GM12873 (cell line): Measurements from ENCODE around the gene ZNF511.

Source experiments
- TF ChIP-seq, protein P1 (sequence below): IDR thresholded peaks from 2 replicates; pipeline ENCODE4 v1.5.1; 2012; ENCODE audit warnings: low read depth, mild to moderate bottlenecking, moderate library complexity, low read length, control low read depth; ENCODE audit not compliant: insufficient read depth; ENCODE audit errors: missing control alignments

The ZNF511 gene

DNA sequence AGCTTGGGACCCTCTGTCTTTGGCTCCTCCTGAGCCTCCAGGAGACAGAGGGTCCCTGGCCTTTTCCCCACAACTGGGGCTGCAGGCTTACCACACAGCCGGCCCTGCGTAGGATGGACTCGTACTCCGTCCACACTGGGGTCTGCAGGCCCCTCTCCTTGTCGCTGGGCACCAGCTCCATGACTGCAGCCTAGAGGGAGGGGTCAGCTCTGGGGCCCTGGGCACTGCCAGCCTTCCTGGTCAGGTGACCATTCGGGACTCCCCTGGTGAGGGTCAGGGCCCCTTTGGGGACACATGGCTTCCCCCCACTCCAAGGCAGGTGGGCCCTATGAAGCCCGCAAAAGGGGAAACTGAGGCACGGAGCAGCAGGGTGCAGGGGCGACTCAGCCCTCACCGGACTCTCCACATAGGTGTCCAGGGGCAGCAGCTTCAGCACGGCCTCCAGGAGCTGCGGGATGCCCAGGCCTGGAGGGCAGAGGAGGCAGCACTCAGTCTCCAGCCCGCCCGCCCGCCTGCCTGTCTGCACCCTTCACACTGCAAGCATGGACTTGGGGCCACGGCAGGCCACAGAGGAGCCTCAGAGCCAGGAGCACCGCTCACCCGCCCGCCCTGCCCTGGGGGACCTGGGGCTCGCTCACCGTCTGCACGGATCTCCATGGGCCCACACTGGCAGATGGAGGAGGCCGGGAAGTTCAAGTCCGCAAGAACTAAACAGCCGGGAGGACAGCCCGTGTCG, 48.0 kb downstream of the ZNF511 start:
- TF ChIP-seq, protein P1, sequence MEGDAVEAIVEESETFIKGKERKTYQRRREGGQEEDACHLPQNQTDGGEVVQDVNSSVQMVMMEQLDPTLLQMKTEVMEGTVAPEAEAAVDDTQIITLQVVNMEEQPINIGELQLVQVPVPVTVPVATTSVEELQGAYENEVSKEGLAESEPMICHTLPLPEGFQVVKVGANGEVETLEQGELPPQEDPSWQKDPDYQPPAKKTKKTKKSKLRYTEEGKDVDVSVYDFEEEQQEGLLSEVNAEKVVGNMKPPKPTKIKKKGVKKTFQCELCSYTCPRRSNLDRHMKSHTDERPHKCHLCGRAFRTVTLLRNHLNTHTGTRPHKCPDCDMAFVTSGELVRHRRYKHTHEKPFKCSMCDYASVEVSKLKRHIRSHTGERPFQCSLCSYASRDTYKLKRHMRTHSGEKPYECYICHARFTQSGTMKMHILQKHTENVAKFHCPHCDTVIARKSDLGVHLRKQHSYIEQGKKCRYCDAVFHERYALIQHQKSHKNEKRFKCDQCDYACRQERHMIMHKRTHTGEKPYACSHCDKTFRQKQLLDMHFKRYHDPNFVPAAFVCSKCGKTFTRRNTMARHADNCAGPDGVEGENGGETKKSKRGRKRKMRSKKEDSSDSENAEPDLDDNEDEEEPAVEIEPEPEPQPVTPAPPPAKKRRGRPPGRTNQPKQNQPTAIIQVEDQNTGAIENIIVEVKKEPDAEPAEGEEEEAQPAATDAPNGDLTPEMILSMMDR: no peak

DNA sequence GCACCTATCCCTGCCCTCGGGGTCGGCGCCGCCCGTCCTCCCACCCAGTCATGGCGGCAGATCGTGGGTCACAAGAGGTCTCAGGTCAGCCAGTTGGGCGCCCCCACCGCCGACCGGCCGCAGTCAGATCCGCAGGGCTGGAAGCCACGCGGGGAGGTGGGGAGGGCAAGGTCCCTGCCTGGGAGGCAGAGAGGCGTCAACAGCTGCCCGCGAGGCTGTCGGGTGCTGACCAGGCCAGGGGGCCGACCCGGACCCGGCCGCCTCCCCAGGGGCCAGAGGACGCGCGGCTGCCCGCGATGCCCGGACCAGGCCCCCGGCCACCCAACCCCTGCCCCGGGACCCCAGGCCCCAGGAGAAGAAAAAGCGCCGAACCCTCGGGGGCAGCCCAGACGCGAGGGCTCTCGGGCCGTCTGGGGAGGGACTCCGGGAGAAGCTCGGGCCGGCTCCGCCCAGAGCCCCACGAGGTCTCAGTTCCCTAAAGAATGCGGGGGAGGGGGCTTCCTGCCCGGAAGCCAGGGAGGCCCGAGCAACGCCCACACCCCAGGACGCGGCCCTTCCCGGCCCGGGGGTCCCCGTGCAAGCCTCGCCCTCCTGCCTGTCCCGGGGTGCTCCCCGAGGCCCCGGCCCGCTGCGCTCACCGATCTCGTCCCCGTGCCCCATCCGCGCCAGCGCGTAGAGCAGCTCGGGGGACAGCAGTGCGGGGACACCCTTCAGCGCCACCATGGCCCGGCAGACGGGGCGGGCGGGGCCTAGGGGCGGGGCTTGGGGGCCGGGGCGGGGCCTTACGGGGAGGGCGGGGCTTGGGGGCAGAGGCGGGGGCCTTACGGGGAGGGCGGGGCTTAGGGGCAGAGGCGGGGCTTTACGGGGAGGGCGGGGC, 48.8 kb downstream of the ZNF511 start, which contains the start of gene FUOM:
Gene FUOM (minus strand): TSS at position 735 of the 877 bp plus-strand sequence. CDS start 12 bp downstream, at position 723.
- TF ChIP-seq, protein P1: peak; percentile 21

DNA sequence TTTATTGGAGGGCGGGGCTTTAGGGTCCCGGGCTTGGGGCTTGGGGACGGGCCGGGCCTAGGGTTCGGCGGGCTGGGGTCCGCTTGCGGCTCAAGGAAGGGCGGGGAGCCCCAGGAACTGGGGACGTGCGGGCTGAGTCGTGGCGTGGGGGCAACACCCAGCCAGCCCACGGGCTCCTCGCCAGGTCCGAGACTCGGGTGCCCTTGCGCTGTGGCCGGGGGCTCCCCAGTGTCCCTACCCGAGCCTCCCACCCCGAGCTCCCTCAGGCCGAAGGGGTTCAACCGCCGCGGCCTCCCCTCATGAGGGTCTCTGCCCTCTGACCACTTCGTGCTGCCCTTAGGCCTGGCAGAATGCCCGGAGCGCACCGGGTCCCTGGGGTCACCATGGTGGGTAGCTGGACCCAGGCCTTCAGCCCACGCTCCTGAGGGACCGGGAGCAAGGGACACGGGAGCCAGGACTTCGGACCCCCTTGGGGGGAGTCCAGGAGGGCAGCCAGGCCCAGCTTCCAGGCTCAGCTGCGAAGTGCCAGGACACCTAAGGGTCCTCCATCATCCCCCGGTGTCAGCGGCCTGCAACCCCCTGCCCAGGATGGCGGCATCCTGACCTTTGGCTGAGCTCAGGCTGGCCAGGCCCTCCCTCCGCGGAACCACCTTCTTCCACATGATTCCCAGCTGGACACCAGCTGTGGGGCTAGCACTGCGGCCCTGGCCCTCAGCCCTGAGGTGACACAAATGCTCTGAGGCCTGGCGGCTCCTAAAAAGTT, 49.6 kb downstream of the ZNF511 start:
- TF ChIP-seq, protein P1: no peak

DNA sequence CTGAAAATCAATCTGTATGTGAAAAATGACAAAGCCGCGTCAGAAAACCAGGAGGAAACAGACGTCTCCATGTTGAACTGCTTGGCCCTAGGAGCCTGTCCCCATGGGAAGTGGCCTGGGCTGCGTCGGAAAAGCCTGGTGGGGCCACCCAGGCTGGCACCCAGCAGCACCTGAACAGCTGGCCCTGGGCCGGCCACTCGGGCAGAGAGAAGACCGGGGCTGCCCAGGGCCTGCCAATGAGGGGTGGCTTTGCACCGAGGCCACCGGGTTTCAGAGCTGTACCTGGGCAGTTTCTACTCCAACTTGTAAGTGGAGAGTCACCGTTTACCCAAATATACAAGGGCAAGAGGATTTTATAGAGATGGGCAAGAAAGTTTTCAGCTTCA, 50.2 kb downstream of the ZNF511 start:
- TF ChIP-seq, protein P1: no peak

DNA sequence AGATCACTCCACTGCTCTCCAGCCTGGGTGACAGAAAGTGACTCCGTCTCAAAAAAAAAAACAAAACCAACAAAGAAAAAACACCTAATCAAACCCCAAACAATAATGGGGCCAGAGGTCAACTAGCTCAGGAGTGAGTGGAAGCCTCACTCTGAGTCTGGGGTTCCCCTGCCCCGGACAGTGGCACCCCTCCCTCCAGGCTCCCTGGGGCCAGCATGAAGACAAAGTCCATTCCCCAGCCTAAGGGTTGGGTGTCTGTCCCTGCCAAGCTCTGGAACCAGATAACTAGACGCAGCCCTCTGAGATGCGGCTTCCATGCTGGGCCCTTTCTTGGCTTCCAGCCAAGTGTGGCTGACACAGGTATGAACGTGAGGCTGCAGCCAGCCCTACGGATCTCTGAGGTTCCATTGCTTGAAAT, 50.8 kb downstream of the ZNF511 start:
- TF ChIP-seq, protein P1: no peak

DNA sequence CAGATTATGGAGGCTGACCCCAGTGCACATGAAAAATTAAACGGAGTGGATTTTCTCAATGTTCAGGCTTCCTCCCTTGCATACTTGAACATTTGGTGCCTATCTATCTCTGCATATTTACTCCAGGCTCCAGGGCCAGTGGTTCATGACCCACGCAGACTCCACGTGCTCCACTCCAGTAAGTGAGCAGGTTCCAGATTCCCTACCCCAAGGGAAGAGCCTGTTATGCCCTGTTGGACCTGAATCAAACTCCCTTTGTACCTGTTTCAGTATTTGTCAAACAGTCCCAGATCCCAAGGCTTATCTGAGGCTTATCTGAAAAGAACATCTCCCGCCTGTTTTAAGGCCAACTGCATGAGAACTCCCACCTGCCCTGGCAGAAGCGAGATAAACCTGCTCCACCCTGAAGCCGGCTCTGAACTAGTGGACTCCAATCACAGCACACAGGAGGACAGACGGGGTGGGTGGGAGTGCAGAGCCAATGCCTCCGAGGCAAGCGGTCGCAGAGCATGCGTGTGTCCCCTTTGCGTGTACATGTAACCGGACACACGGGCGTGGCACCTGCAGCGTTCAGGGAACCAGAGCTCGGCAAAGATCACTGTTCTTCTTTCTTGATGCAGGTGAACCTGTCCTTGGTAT, 51.4 kb downstream of the ZNF511 start:
- TF ChIP-seq, protein P1: no peak
